ENCODE results near the gene GLS.

DNA sequence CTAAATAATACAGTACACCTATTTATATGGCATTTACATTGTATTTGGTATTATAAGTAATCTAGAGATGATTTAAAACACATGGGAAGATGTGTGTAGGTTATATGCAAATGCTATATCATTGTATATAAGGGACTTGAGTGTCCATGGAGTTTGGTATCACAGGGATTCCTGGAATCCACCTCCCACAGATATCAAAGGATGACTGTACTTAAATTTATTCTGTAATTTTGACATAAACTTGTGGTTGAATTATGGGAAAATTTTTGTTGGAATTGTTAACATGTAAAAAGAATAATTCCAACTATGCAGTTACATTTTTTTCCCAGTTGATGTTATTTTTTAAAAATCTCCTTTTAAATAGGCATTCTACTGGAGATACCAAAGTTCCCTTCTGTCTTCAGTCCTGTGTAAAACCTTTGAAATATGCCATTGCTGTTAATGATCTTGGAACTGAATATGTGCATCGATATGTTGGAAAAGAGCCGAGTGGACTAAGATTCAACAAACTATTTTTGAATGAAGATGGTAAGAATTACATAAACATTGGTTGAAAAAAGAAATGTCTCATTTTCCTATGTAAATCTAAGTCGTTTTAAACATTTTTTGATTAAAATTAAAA, 24.1 kb downstream of the GLS start:
- TF ChIP-seq, protein P1, sequence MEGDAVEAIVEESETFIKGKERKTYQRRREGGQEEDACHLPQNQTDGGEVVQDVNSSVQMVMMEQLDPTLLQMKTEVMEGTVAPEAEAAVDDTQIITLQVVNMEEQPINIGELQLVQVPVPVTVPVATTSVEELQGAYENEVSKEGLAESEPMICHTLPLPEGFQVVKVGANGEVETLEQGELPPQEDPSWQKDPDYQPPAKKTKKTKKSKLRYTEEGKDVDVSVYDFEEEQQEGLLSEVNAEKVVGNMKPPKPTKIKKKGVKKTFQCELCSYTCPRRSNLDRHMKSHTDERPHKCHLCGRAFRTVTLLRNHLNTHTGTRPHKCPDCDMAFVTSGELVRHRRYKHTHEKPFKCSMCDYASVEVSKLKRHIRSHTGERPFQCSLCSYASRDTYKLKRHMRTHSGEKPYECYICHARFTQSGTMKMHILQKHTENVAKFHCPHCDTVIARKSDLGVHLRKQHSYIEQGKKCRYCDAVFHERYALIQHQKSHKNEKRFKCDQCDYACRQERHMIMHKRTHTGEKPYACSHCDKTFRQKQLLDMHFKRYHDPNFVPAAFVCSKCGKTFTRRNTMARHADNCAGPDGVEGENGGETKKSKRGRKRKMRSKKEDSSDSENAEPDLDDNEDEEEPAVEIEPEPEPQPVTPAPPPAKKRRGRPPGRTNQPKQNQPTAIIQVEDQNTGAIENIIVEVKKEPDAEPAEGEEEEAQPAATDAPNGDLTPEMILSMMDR (IDR thresholded peaks at IDR 0.05) = no peak
- TF ChIP-seq ZFX (IDR thresholded peaks at IDR 0.05; ENCODE audit: borderline replicate concordance) = no peak

Measured in 22Rv1 (cell line).